PFSK-1 (cell line): ENCODE data around the gene PLA2G4A.

Source experiments
- POLR2AphosphoS5 ChIP-seq: IDR thresholded peaks from 2 replicates; pipeline ENCODE4 v1.6.1; 2012; ENCODE audit warnings: low read depth, mild to moderate bottlenecking, control low read depth, low read length, moderate library complexity
- TAF1 ChIP-seq: IDR thresholded peaks from 2 replicates; pipeline ENCODE4 v1.6.1; 2012; ENCODE audit warnings: low read length, control low read depth, borderline replicate concordance; ENCODE audit not compliant: insufficient read depth

DNA sequence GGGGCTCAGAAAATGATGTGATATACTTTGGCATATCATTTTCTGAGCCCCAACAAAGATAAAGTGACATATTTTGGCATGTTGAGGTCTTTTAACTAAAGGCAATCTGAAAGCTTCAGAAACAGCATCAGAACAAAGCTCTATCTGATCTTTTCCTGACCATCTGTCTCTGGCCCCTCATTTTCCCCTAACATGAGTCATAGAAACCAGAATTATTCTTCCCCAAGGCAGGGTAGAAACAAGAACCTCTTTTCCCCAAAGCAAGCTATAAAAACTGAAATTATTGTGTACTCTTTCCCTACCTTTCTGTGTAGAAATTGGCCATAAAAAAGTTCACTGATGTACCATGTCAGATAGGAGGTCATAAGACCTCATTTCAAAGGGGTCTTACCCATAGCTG lies 48.7 kb upstream of the PLA2G4A start:
- TF ChIP-seq TAF1 = no peak
- TF ChIP-seq POLR2AphosphoS5 = no peak
